ENCODE measurements around the gene PAPOLG. TPM values are rescaled to one million over a fixed set of nuclear protein-coding genes. Genes with fewer than 3 reads are reported as not detected.
"Not testable (repeated sequence)": the region's sequence is repeated elsewhere in the genome, so short reads cannot be mapped to it uniquely, and the experiment has no call there.

The PAPOLG gene
- total RNA-seq, 2 experiments from 2014 or later = 25.9 to 26.2 TPM

GRCh38 chr2:60820416-60821132 is 64.5 kb downstream of the PAPOLG start:
- H3K27ac Mint-ChIP-seq = peak overlapping the region; percentile 98
- H3K27me3 Mint-ChIP-seq = no peaks in the 10 kb centered on the region
- no peak for ATAC-seq (ENCODE audit: low read depth)
- H3K9me3 Mint-ChIP-seq = no peaks in the 10 kb centered on the region
- POLR2A ChIA-PET = interaction anchor here (0.8 to 1.4 kb wide), 6 partner anchors 8 to 114 kb away, joined by 3 to 8 read pairs (median 3); no protein-coding TSS in a partner anchor
- peaks cover 9% of the 10 kb centered on the region for H3K36me3 Mint-ChIP-seq
- no peak overlapping the region for H3K4me3 Mint-ChIP-seq
- H3K4me1 Mint-ChIP-seq = peaks cover 43% of the 10 kb centered on the region
- DNase-seq = no peak

- Mint-ChIP-seq H3K27me3 (no peaks in the 10 kb centered on the region), H3K36me3 (peaks cover 9% of the 10 kb centered on the region), H3K4me1 (peaks cover 43% of the 10 kb centered on the region), H3K9me3 (no peaks in the 10 kb centered on the region), H3K27ac (peak overlapping the region; percentile 40), H3K4me3 (no peak overlapping the region)
- POLR2A ChIA-PET = interaction anchor here (1.1 to 1.7 kb wide), 4 partner anchors 21 to 113 kb away, joined by 3 to 8 read pairs (median 6); partner anchors contain the start of gene REL
- DNase-seq (no peak), ATAC-seq (ENCODE audit: low read depth) (no peak)
Observed at GRCh38 chr2:60821133-60821469, 65.0 kb downstream of the PAPOLG start.

GRCh38 chr2:60821587-60822302 is 65.7 kb downstream of the PAPOLG start:
- no peak overlapping the region for H3K27ac Mint-ChIP-seq
- H3K4me3 Mint-ChIP-seq = no peak overlapping the region
- no peaks in the 10 kb centered on the region for H3K9me3 Mint-ChIP-seq
- DNase-seq = no peak
- POLR2A ChIA-PET = interaction anchor here (0.6 to 1.7 kb wide), 4 partner anchors 35 to 181 kb away, joined by 3 to 8 read pairs (median 4); partner anchors contain the start of gene REL
- ATAC-seq (ENCODE audit: low read depth) = no peak
- no peaks in the 10 kb centered on the region for H3K27me3 Mint-ChIP-seq
- H3K36me3 Mint-ChIP-seq = peaks cover 8% of the 10 kb centered on the region
- H3K4me1 Mint-ChIP-seq = peaks cover 41% of the 10 kb centered on the region

GRCh38 chr2:60822987-60823386 is 66.9 kb downstream of the PAPOLG start:
- POLR2A ChIA-PET = no interaction called here
- Mint-ChIP-seq H3K27ac (no peak overlapping the region), H3K9me3 (no peaks in the 10 kb centered on the region)

GRCh38 chr2:60823694-60824305 is 67.7 kb downstream of the PAPOLG start:
- no peaks in the 10 kb centered on the region for H3K9me3 Mint-ChIP-seq
- H3K27me3 Mint-ChIP-seq = no peaks in the 10 kb centered on the region
- peaks cover 8% of the 10 kb centered on the region for H3K36me3 Mint-ChIP-seq
- peaks cover 32% of the 10 kb centered on the region for H3K4me1 Mint-ChIP-seq
- no peak overlapping the region for H3K27ac Mint-ChIP-seq
- no peak overlapping the region for H3K4me3 Mint-ChIP-seq
- ATAC-seq (ENCODE audit: low read depth) (no peak), DNase-seq (no peak)
- POLR2A ChIA-PET = no interaction called here

More at GRCh38 chr2:60822987-60823386, 66.9 kb downstream of the PAPOLG start:
- H3K27me3 Mint-ChIP-seq = no peaks in the 10 kb centered on the region
- ATAC-seq (ENCODE audit: low read depth) (no peak), DNase-seq (no peak)
- H3K4me1 Mint-ChIP-seq = peaks cover 40% of the 10 kb centered on the region
- H3K36me3 Mint-ChIP-seq = peaks cover 8% of the 10 kb centered on the region
- H3K4me3 Mint-ChIP-seq = no peak overlapping the region

- ATAC-seq (ENCODE audit: low read depth) = no peak
- Mint-ChIP-seq H3K9me3 (peaks cover 2% of the 10 kb centered on the region), H3K27me3 (no peaks in the 10 kb centered on the region), H3K27ac (no peak overlapping the region), H3K4me3 (no peak overlapping the region), H3K36me3 (peaks cover 3% of the 10 kb centered on the region), H3K4me1 (peaks cover 14% of the 10 kb centered on the region)
- POLR2A ChIA-PET = no interaction called here
- DNase-seq = no peak
Observed at GRCh38 chr2:60825666-60826065, 69.6 kb downstream of the PAPOLG start.

GRCh38 chr2:60826111-60826510 is 70.0 kb downstream of the PAPOLG start:
- Mint-ChIP-seq H3K36me3 (peaks cover 3% of the 10 kb centered on the region), H3K27ac (no peak overlapping the region), H3K9me3 (peaks cover 2% of the 10 kb centered on the region), H3K27me3 (no peaks in the 10 kb centered on the region), H3K4me3 (no peak overlapping the region), H3K4me1 (peaks cover 9% of the 10 kb centered on the region)
- no peak for DNase-seq
- POLR2A ChIA-PET = no interaction called here
- no peak for ATAC-seq (ENCODE audit: low read depth)

- H3K9me3 Mint-ChIP-seq; H3K27ac Mint-ChIP-seq; DNase-seq; H3K36me3 Mint-ChIP-seq; H3K27me3 Mint-ChIP-seq; ATAC-seq (ENCODE audit: low read depth); H3K4me1 Mint-ChIP-seq; H3K4me3 Mint-ChIP-seq: not testable (repeated sequence)
- POLR2A ChIA-PET = interaction anchor here (0.6 kb wide), 1 partner anchor 134 kb away, joined by 3 read pairs; no protein-coding TSS in a partner anchor
Observed at GRCh38 chr2:60826860-60827259, 70.8 kb downstream of the PAPOLG start.

- Mint-ChIP-seq H3K4me1 (peaks cover 3% of the 10 kb centered on the region), H3K36me3 (peaks cover 3% of the 10 kb centered on the region), H3K27me3 (no peaks in the 10 kb centered on the region), H3K4me3 (no peak overlapping the region), H3K27ac (no peak overlapping the region), H3K9me3 (peaks cover 2% of the 10 kb centered on the region)
- DNase-seq (no peak), ATAC-seq (ENCODE audit: low read depth) (no peak)
- POLR2A ChIA-PET = no interaction called here
Observed at GRCh38 chr2:60827369-60827768, 71.3 kb downstream of the PAPOLG start.

- Mint-ChIP-seq H3K27ac (no peak overlapping the region), H3K4me1 (peaks cover 6% of the 10 kb centered on the region), H3K9me3 (peaks cover 5% of the 10 kb centered on the region), H3K27me3 (peaks cover 2% of the 10 kb centered on the region), H3K4me3 (no peak overlapping the region), H3K36me3 (peaks cover 6% of the 10 kb centered on the region)
- POLR2A ChIA-PET = no interaction called here
- ATAC-seq (ENCODE audit: low read depth) = no peak
- no peak for DNase-seq
Observed at GRCh38 chr2:60830991-60831390, 74.9 kb downstream of the PAPOLG start.

- no peak overlapping the region for H3K4me3 Mint-ChIP-seq
- peaks cover 6% of the 10 kb centered on the region for H3K36me3 Mint-ChIP-seq
- peaks cover 6% of the 10 kb centered on the region for H3K4me1 Mint-ChIP-seq
- POLR2A ChIA-PET = no interaction called here
- H3K27me3 Mint-ChIP-seq = peaks cover 2% of the 10 kb centered on the region
- peaks cover 7% of the 10 kb centered on the region for H3K9me3 Mint-ChIP-seq
- DNase-seq (no peak), ATAC-seq (ENCODE audit: low read depth) (no peak)
- no peak overlapping the region for H3K27ac Mint-ChIP-seq
Observed at GRCh38 chr2:60831921-60832320, 75.9 kb downstream of the PAPOLG start.

- H3K4me1 Mint-ChIP-seq = peaks cover 3% of the 10 kb centered on the region
- no peak overlapping the region for H3K27ac Mint-ChIP-seq
- DNase-seq = no peak
- H3K9me3 Mint-ChIP-seq = peaks cover 7% of the 10 kb centered on the region
- no peak for ATAC-seq (ENCODE audit: low read depth)
- peaks cover 2% of the 10 kb centered on the region for H3K27me3 Mint-ChIP-seq
- peaks cover 6% of the 10 kb centered on the region for H3K36me3 Mint-ChIP-seq
- H3K4me3 Mint-ChIP-seq = no peak overlapping the region
- POLR2A ChIA-PET = no interaction called here
Observed at GRCh38 chr2:60832621-60833020, 76.6 kb downstream of the PAPOLG start.

GRCh38 chr2:60834270-60834717 is 78.2 kb downstream of the PAPOLG start:
- Mint-ChIP-seq H3K9me3 (peaks cover 7% of the 10 kb centered on the region), H3K4me3 (no peak overlapping the region), H3K4me1 (peaks cover 3% of the 10 kb centered on the region), H3K27ac (no peak overlapping the region), H3K27me3 (peaks cover 2% of the 10 kb centered on the region), H3K36me3 (peaks cover 6% of the 10 kb centered on the region)
- POLR2A ChIA-PET = no interaction called here
- ATAC-seq (ENCODE audit: low read depth) (no peak), DNase-seq (no peak)
